ENCODE measurements around the gene HS6ST3. TPM values are rescaled to one million over a fixed set of nuclear protein-coding genes. Genes with fewer than 3 reads are reported as not detected.

Gene HS6ST3
- total RNA-seq, 1 donor from 2014 or later, result 4.7 TPM

- Mint-ChIP-seq H3K9me3 (no peaks in the 10 kb centered on the region), H3K4me1 (ENCODE audit: unreplicated experiment) (no peaks in the 10 kb centered on the region), H3K4me3 (no peak overlapping the region), H3K27ac (no peak overlapping the region), H3K27me3 (peaks cover 13% of the 10 kb centered on the region), H3K36me3 (no peaks in the 10 kb centered on the region)
- DNase-seq (ENCODE audit: extremely low spot score, unreplicated experiment), result no peak
- peak; percentile 29 for TF ChIP-seq CTCF (conservative IDR thresholded peaks at IDR 0.05)
Measured at GRCh38 chr13:96072392-96072791, 17.5 kb upstream of the HS6ST3 start.

GRCh38 chr13:96075953-96076543, 13.9 kb upstream of the HS6ST3 start:
- H3K4me1 Mint-ChIP-seq (ENCODE audit: unreplicated experiment), result no peaks in the 10 kb centered on the region
- H3K4me3 Mint-ChIP-seq, result no peak overlapping the region
- H3K9me3 Mint-ChIP-seq, result no peaks in the 10 kb centered on the region
- peaks cover 9% of the 10 kb centered on the region for H3K27me3 Mint-ChIP-seq
- DNase-seq (ENCODE audit: extremely low spot score, unreplicated experiment), result no peak
- TF ChIP-seq CTCF (conservative IDR thresholded peaks at IDR 0.05), result peak; percentile 74
- H3K36me3 Mint-ChIP-seq, result no peaks in the 10 kb centered on the region
- no peak overlapping the region for H3K27ac Mint-ChIP-seq

GRCh38 chr13:96080676-96081075, 9.2 kb upstream of the HS6ST3 start:
- DNase-seq (ENCODE audit: extremely low spot score, unreplicated experiment), result no peak
- no peak for TF ChIP-seq CTCF (conservative IDR thresholded peaks at IDR 0.05)
- H3K9me3 Mint-ChIP-seq, result peaks cover 1% of the 10 kb centered on the region
- no peak overlapping the region for H3K4me3 Mint-ChIP-seq
- no peaks in the 10 kb centered on the region for H3K36me3 Mint-ChIP-seq
- peaks cover 3% of the 10 kb centered on the region for H3K4me1 Mint-ChIP-seq (ENCODE audit: unreplicated experiment)
- H3K27ac Mint-ChIP-seq, result no peak overlapping the region
- H3K27me3 Mint-ChIP-seq, result peaks cover 6% of the 10 kb centered on the region

GRCh38 chr13:96081888-96082287, 8.0 kb upstream of the HS6ST3 start:
- H3K4me1 Mint-ChIP-seq (ENCODE audit: unreplicated experiment), result peaks cover 8% of the 10 kb centered on the region
- peaks cover 5% of the 10 kb centered on the region for H3K9me3 Mint-ChIP-seq
- DNase-seq (ENCODE audit: extremely low spot score, unreplicated experiment), result no peak
- no peak for TF ChIP-seq CTCF (conservative IDR thresholded peaks at IDR 0.05)
- no peak overlapping the region for H3K27ac Mint-ChIP-seq
- H3K4me3 Mint-ChIP-seq, result no peak overlapping the region
- no peaks in the 10 kb centered on the region for H3K36me3 Mint-ChIP-seq
- peaks cover 11% of the 10 kb centered on the region for H3K27me3 Mint-ChIP-seq

- H3K27me3 Mint-ChIP-seq, result peaks cover 19% of the 10 kb centered on the region
Measured at GRCh38 chr13:96082640-96083039, 7.3 kb upstream of the HS6ST3 start.

More at GRCh38 chr13:96082640-96083039, 7.3 kb upstream of the HS6ST3 start:
- H3K9me3 Mint-ChIP-seq, result peaks cover 5% of the 10 kb centered on the region
- peaks cover 8% of the 10 kb centered on the region for H3K4me1 Mint-ChIP-seq (ENCODE audit: unreplicated experiment)
- H3K27ac Mint-ChIP-seq, result no peak overlapping the region
- no peak for TF ChIP-seq CTCF (conservative IDR thresholded peaks at IDR 0.05)
- no peak overlapping the region for H3K4me3 Mint-ChIP-seq
- H3K36me3 Mint-ChIP-seq, result no peaks in the 10 kb centered on the region
- no peak for DNase-seq (ENCODE audit: extremely low spot score, unreplicated experiment)
